RWPE1 (cell line): ENCODE data around the gene NEAT1.

ENCODE experiments used
- CTCF ChIA-PET: fragments of 350-600 bp; sonication (Branson Sonifier 250); formaldehyde crosslinking; extraction: SDS; loops from one replicate; lab custom pipeline; 2021; lab: Yijun Ruan, JAX
- POLR2A ChIA-PET: fragments of 400-600 bp; formaldehyde crosslinking; extraction: SDS; loops from one replicate; lab custom pipeline; 2020; ENCODE audit warnings: antibody characterized with exemption; ENCODE audit not compliant: low non-redundant PET; lab: Yijun Ruan, JAX
- DNase-seq: peaks from one replicate; pipeline ENCODE4 v3.0.0; 2012; ENCODE audit warnings: low spot score
- H3K27ac ChIP-seq: fragments of 450-650 bp; 2 replicates; pipeline ENCODE4 v1.5.1; 2017
- TF ChIP-seq, protein P1 (sequence below): fragments of 450-650 bp; conservative IDR thresholded peaks from 2 replicates; pipeline ENCODE4 v1.5.1; 2017; ENCODE audit warnings: low read depth, mild to moderate bottlenecking

Gene NEAT1

DNA sequence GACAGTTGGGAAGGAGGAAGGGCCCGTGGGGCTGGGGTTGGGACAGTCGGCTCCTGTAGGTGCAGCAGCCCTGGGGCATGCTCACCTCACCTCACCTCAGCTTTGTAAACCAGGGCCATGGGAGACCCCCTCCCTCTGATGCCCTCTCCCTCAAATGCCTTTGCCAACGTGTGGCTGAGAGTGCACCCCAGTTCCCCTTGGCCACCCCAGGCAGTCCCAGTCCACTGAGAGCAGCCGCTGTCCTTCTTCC, 4.2 kb upstream of the NEAT1 start:
- ChIA-PET POLR2A (interaction anchor here (0.6 kb wide), 1 partner anchor 1214 kb away, joined by 3 read pairs; no protein-coding TSS in a partner anchor), CTCF (interaction anchor here (0.6 kb wide), 2 partner anchors 10 to 208 kb away, joined by 5 to 6 read pairs; no protein-coding TSS in a partner anchor)
- no peak for DNase-seq
- TF ChIP-seq, protein P1, sequence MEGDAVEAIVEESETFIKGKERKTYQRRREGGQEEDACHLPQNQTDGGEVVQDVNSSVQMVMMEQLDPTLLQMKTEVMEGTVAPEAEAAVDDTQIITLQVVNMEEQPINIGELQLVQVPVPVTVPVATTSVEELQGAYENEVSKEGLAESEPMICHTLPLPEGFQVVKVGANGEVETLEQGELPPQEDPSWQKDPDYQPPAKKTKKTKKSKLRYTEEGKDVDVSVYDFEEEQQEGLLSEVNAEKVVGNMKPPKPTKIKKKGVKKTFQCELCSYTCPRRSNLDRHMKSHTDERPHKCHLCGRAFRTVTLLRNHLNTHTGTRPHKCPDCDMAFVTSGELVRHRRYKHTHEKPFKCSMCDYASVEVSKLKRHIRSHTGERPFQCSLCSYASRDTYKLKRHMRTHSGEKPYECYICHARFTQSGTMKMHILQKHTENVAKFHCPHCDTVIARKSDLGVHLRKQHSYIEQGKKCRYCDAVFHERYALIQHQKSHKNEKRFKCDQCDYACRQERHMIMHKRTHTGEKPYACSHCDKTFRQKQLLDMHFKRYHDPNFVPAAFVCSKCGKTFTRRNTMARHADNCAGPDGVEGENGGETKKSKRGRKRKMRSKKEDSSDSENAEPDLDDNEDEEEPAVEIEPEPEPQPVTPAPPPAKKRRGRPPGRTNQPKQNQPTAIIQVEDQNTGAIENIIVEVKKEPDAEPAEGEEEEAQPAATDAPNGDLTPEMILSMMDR, result no peak
- peak overlapping the region; percentile 100 for H3K27ac ChIP-seq

- CTCF ChIA-PET, result interaction anchor here (0.6 to 1.2 kb wide), 3 partner anchors 11 to 207 kb away, joined by 5 to 6 read pairs (median 5); no protein-coding TSS in a partner anchor
- POLR2A ChIA-PET, result interaction anchor here (0.5 to 0.6 kb wide), 3 partner anchors 24 to 88 kb away, joined by 3 to 4 read pairs (median 4); no protein-coding TSS in a partner anchor
- TF ChIP-seq, protein P1, result no peak
- peak; percentile 90 for DNase-seq
- peak overlapping the region; percentile 100 for H3K27ac ChIP-seq
These were observed 3.7 kb upstream of the NEAT1 start for GRCh38 chr11:65418681-65419459.

- CTCF ChIA-PET, result interaction anchor here (0.6 to 1.2 kb wide), 3 partner anchors 16 to 985 kb away, joined by 3 to 5 read pairs (median 5); no protein-coding TSS in a partner anchor
- TF ChIP-seq, protein P1, result no peak
- peak overlapping the region; percentile 100 for H3K27ac ChIP-seq
- POLR2A ChIA-PET, result interaction anchor here (0.5 to 1.5 kb wide), 8 partner anchors 23 to 88 kb away, joined by 3 to 8 read pairs (median 4); partner anchors contain the start of gene MALAT1
- DNase-seq, result no peak
These were observed 3.2 kb upstream of the NEAT1 start for GRCh38 chr11:65419460-65419771.

DNA sequence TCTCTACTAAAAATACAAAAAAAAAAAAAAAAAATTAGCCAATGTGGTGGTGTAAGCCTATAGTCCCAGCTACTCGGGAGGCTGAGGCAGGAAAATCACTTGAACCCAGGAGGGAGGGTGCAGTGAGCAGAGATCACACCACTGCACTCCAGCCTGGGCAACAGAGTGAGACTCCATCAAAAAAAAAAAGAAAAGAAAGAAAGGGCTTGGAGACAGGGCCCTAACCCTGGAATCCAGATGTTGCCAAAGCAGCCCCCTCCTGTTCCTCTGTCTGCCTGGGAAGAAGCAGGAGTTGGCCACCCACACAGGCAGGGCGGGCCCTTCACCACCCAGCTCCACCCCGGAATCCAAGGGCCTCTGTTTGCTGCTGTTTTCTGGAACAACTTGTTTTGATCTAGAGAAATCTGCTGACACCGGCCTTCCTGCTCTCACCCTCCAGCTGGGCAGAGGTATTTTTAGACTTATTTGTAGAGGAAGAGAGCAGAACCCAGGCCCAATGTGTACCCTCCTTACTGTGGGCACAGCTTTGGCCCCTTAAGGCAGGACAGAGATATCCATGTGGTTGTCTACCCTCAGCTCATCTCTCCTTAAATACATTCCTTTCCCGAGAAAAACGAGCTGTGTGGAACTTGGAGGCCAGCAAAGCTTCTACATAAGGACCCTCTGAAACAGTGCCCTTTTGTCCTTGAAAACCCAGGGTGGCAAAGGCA, 2.7 kb upstream of the NEAT1 start:
- ChIA-PET POLR2A (interaction anchor here (0.5 to 1.5 kb wide), 9 partner anchors 23 to 369 kb away, joined by 3 to 8 read pairs (median 3); partner anchors contain the start of gene MALAT1), CTCF (interaction anchor here (0.6 to 1.2 kb wide), 4 partner anchors 16 to 985 kb away, joined by 3 to 5 read pairs (median 5); no protein-coding TSS in a partner anchor)
- DNase-seq, result peak; percentile 74
- TF ChIP-seq, protein P1, result no peak
- H3K27ac ChIP-seq, result peak overlapping the region; percentile 100

DNA sequence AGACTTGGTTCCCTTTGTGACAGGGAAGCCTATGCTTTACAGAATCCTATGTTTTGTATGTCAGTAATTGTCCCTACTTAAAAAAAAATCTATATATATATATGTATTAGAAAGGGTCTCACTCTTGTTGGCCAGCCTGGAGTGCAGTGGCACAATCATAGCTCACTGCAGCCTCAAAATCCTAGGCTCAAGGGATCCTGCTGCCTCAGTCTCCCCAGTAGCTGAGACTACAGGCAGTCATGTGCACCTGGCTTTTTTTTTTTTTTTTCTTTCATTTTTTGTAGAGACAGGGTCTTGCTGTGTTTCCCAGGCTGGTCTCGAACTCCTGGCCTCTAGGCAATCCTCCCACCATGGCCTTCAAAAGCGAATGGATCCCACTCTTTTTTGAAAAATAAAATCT, 2.1 kb upstream of the NEAT1 start:
- DNase-seq, result no peak
- ChIA-PET CTCF (interaction anchor here (0.6 to 1.2 kb wide), 2 partner anchors 17 to 32 kb away, joined by 3 to 5 read pairs; no protein-coding TSS in a partner anchor), POLR2A (interaction anchor here (0.6 to 1.5 kb wide), 6 partner anchors 57 to 369 kb away, joined by 3 to 8 read pairs (median 3); partner anchors contain the start of gene MALAT1)
- TF ChIP-seq, protein P1, result no peak
- H3K27ac ChIP-seq, result peak overlapping the region; percentile 100
